BE2C (cell line): ENCODE data around the gene ANKRD33B.
"Not testable (repeated sequence)": the region's sequence is repeated elsewhere in the genome, so short reads cannot be mapped to it uniquely, and the experiment has no call there.

ENCODE experiments used
- DNase-seq: peaks from one replicate; pipeline ENCODE4 v3.0.0-alpha.2; 2020
- H3K27me3 ChIP-seq: fragments of 250-450 bp; sonication (Bioruptor Pico); 2 replicates; pipeline ENCODE4 v1.5.1; 2020; ENCODE audit warnings: mild to moderate bottlenecking
- H3K36me3 ChIP-seq: fragments of 250-450 bp; sonication (Bioruptor Pico); 2 replicates; pipeline ENCODE4 v1.5.1; 2020; ENCODE audit warnings: mild to moderate bottlenecking
- H3K4me1 ChIP-seq: fragments of 250-450 bp; sonication (Bioruptor Pico); 2 replicates; pipeline ENCODE4 v1.5.1; 2020
- H3K4me3 ChIP-seq: 2 replicates; pipeline ENCODE4 v1.5.1; 2011; ENCODE audit warnings: low read depth, low read length
- H3K9me3 ChIP-seq: fragments of 250-450 bp; sonication (Bioruptor Pico); 2 replicates; pipeline ENCODE4 v1.5.1; 2020
- CTCF ChIP-seq: IDR thresholded peaks from 2 replicates; pipeline ENCODE4 v1.5.1; 2012; ENCODE audit warnings: mild to moderate bottlenecking, low read depth, low read length

Gene ANKRD33B

DNA sequence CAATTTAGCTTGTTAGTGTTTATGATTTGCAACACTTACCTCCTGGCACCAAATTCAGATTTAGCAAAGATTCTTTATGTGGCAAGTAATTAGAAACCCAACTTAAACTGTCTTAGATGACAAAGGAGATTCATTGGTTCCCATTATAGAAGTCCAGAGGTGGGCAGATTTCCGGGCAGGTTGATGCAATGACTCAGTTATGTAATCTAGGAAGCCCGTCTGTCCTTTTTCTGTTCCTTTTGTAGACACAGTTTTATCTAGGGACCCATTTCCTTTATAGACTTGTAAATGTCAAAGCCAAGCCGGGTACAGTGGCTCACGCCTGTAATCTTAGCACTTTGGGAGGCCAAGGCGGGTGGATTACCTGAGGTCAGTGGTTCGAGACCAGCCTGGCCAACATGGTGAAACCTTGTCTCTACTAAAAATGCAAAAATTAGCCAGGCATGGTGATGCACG, 20.3 kb upstream of the ANKRD33B start:
- Histone ChIP-seq H3K9me3 (no peaks in the 10 kb centered on the region), H3K27me3 (0 out of 2 replicates have a peak, but pooled peaks cover 3% of the 10 kb centered on the region), H3K36me3 (no peaks in the 10 kb centered on the region), H3K4me1 (peaks cover 3% of the 10 kb centered on the region; the same call in 1 of the 2 replicates), H3K4me3 (no peak overlapping the region)
- TF ChIP-seq CTCF, result no peak
- no peak for DNase-seq

GRCh38 chr5:10545084-10545483, 18.8 kb upstream of the ANKRD33B start:
- no peak overlapping the region for H3K4me3 ChIP-seq
- DNase-seq, result no peak
- H3K36me3 ChIP-seq, result no peaks in the 10 kb centered on the region
- 0 out of 2 replicates have a peak, but pooled peaks cover 3% of the 10 kb centered on the region for H3K27me3 ChIP-seq
- H3K4me1 ChIP-seq, result peaks cover 3% of the 10 kb centered on the region; the same call in 1 of the 2 replicates
- no peaks in the 10 kb centered on the region for H3K9me3 ChIP-seq
- no peak for TF ChIP-seq CTCF

- TF ChIP-seq CTCF, result no peak
- no peaks in the 10 kb centered on the region for H3K36me3 ChIP-seq
- no peak for DNase-seq
- no peak overlapping the region for H3K4me3 ChIP-seq
- H3K9me3 ChIP-seq, result no peaks in the 10 kb centered on the region
- H3K4me1 ChIP-seq, result peaks cover 3% of the 10 kb centered on the region; the same call in 1 of the 2 replicates
- H3K27me3 ChIP-seq, result 0 out of 2 replicates have a peak, but pooled peaks cover 3% of the 10 kb centered on the region
Observed at GRCh38 chr5:10546186-10546585, 17.7 kb upstream of the ANKRD33B start.

GRCh38 chr5:10548418-10549122, 15.3 kb upstream of the ANKRD33B start:
- no peak for TF ChIP-seq CTCF
- no peaks in the 10 kb centered on the region for H3K36me3 ChIP-seq
- DNase-seq, result no peak
- no peaks in the 10 kb centered on the region for H3K9me3 ChIP-seq
- no peaks in the 10 kb centered on the region for H3K4me1 ChIP-seq
- 0 out of 2 replicates have a peak, but pooled peaks cover 3% of the 10 kb centered on the region for H3K27me3 ChIP-seq
- H3K4me3 ChIP-seq, result no peak overlapping the region

- H3K27me3 ChIP-seq, DNase-seq, H3K9me3 ChIP-seq, H3K36me3 ChIP-seq, H3K4me1 ChIP-seq, H3K4me3 ChIP-seq: not testable (repeated sequence)
Observed at GRCh38 chr5:10549123-10549514, 14.8 kb upstream of the ANKRD33B start.

DNA sequence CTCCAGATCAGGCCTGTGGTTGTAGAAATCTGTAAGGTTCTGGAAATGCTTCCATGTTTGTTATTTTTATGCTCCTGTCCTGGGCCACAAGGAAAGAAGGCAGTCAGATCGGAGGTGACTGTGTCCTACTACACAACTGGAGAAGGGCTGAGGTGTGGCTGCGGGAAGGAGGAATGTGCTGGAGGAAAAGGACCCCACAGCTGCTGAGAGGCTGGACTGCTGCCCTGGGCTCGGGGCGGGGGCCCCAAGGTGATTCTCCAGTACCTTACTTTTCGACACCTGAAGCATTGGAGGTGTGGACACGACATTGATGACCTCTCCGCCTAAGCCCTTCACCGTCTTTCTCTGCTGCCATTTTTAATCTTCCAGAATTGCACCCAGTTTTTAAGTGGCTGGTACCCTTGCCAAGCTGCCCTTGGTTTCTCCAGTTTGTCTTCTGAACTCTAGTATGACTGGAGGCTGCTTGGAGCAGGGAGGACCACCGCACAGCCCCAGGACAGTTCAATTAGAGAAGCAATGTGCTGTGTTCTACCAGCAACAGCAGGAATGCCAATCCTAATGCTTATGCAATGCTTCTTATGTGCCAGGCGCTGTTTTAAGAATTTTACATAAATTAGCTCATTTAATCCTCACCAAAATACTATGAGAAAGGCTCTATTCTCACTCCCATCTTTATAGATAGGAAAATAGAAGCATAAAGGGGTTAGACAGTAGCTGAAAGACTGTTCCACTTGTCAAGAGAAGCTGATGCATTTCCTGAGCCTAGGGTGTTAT, 13.5 kb upstream of the ANKRD33B start:
- no peaks in the 10 kb centered on the region for H3K36me3 ChIP-seq

More for the DNA sequence above, 13.5 kb upstream of the ANKRD33B start:
- 0 out of 2 replicates have a peak, but pooled peaks cover 2% of the 10 kb centered on the region for H3K27me3 ChIP-seq
- no peaks in the 10 kb centered on the region for H3K9me3 ChIP-seq
- no peak for DNase-seq
- no peak overlapping the region for H3K4me3 ChIP-seq
- no peaks in the 10 kb centered on the region; the same call in 1 of the 2 replicates for H3K4me1 ChIP-seq
- TF ChIP-seq CTCF, result no peak
